Activated CD4-positive, alpha-beta T cell treated with anti-CD3 and anti-CD28 coated beads for 36 hours (primary cell): ENCODE measurements around the gene MRPS5. TPM values are rescaled to one million over a fixed set of nuclear protein-coding genes. Genes with fewer than 3 reads are reported as not detected.
A peak's percentile ranks its signal among the peaks of the same experiment; 100 is the strongest.

Experiments used
- ATAC-seq: fragments of 200-7000 bp; cut with Tn5 transposase; one replicate; pipeline ENCODE4 v1.10.0; 2021; ENCODE audit warnings: mild to moderate bottlenecking, moderate library complexity
- CTCF ChIA-PET: fragments of 350-600 bp; sonication (Branson Sonifier 250); formaldehyde crosslinking; loops from one replicate; lab custom pipeline; 2021; ENCODE audit warnings: antibody characterized with exemption; lab: Charles Lee
- POLR2A ChIA-PET: fragments of 350-600 bp; sonication (Branson Sonifier 250); formaldehyde crosslinking; loops from one replicate; lab custom pipeline; 2021; ENCODE audit warnings: antibody characterized with exemption, inconsistent platforms; lab: Charles Lee
- DNase-seq: peaks from one replicate; pipeline ENCODE4 v3.0.0-alpha.2; 2020
- H3K27ac Mint-ChIP-seq: one replicate; pipeline ENCODE4 v1.8.0; 2021; ENCODE audit warnings: mixed read lengths
- H3K27me3 Mint-ChIP-seq: one replicate; pipeline ENCODE4 v1.8.0; 2021; ENCODE audit warnings: mixed read lengths
- H3K36me3 Mint-ChIP-seq: one replicate; pipeline ENCODE4 v1.8.0; 2021; ENCODE audit warnings: low read depth, mixed read lengths
- H3K4me1 Mint-ChIP-seq: one replicate; pipeline ENCODE4 v1.8.0; 2021; ENCODE audit warnings: mixed read lengths
- H3K4me3 Mint-ChIP-seq: one replicate; pipeline ENCODE4 v1.8.0; 2021; ENCODE audit warnings: mild to moderate bottlenecking, moderate library complexity, mixed read lengths
- H3K9me3 Mint-ChIP-seq: one replicate; pipeline ENCODE4 v1.8.0; 2021; ENCODE audit warnings: low read depth, mixed read lengths
- intact Hi-C, 2 experiments: fragments of 100-400 bp; cut with DNase I in 1 of 2; cut with micrococcal nuclease in 1 of 2; formaldehyde crosslinking; loops; one replicate each; pipeline versions ENCODE4 v1.14.2 to v1.15.1; 2022 to 2024; cut with DNase I, micrococcal nuclease
- total RNA-seq, 2 experiments: library from RNA; stranded (reverse); gene quantifications; one replicate each; pipeline ENCODE4 v1.2.3, GENCODE V29; 2021

MRPS5 gene
- total RNA-seq, 2 experiments from 2014 or later = 90.7 to 97.1 TPM

- Mint-ChIP-seq H3K27me3 (no peaks in the 10 kb centered on the region), H3K9me3 (no peaks in the 10 kb centered on the region), H3K4me3 (no peak overlapping the region), H3K36me3 (no peaks in the 10 kb centered on the region), H3K27ac (peak overlapping the region; percentile 31), H3K4me1 (peaks cover 34% of the 10 kb centered on the region)
- ATAC-seq = no peak
- intact Hi-C loops = no loop called here
- DNase-seq = no peak
- ChIA-PET CTCF (interaction anchor here (0.7 to 6.6 kb wide), 3 partner anchors 17 to 41 kb away, joined by 3 to 62 read pairs (median 3); no protein-coding TSS in a partner anchor), POLR2A (no interaction called here)
Measured at GRCh38 chr2:95061119-95061512, 60.5 kb downstream of the MRPS5 start.

GRCh38 chr2:95060446-95061118, 61.0 kb downstream of the MRPS5 start:
- no peak for ATAC-seq
- Mint-ChIP-seq H3K4me1 (peaks cover 39% of the 10 kb centered on the region), H3K27me3 (no peaks in the 10 kb centered on the region), H3K9me3 (no peaks in the 10 kb centered on the region), H3K36me3 (no peaks in the 10 kb centered on the region), H3K4me3 (no peak overlapping the region), H3K27ac (no peak overlapping the region)
- CTCF ChIA-PET = interaction anchor here (0.7 to 6.6 kb wide), 3 partner anchors 17 to 41 kb away, joined by 3 to 62 read pairs (median 3); no protein-coding TSS in a partner anchor
- POLR2A ChIA-PET = no interaction called here
- intact Hi-C loops = no loop called here
- no peak for DNase-seq

GRCh38 chr2:95059656-95060370, 61.8 kb downstream of the MRPS5 start:
- Mint-ChIP-seq H3K27me3 (no peaks in the 10 kb centered on the region), H3K27ac (no peak overlapping the region), H3K4me3 (no peak overlapping the region), H3K36me3 (no peaks in the 10 kb centered on the region), H3K4me1 (peaks cover 47% of the 10 kb centered on the region), H3K9me3 (no peaks in the 10 kb centered on the region)
- DNase-seq (no peak), ATAC-seq (no peak)
- ChIA-PET CTCF (interaction anchor here (1.2 kb wide), 1 partner anchor 40 kb away, joined by 3 read pairs; no protein-coding TSS in a partner anchor), POLR2A (no interaction called here)
- intact Hi-C loops = no loop called here

- Mint-ChIP-seq H3K4me1 (peaks cover 52% of the 10 kb centered on the region), H3K27me3 (no peaks in the 10 kb centered on the region), H3K27ac (no peak overlapping the region), H3K9me3 (no peaks in the 10 kb centered on the region), H3K4me3 (no peak overlapping the region), H3K36me3 (peaks cover 2% of the 10 kb centered on the region)
- intact Hi-C loops = no loop called here
- POLR2A ChIA-PET = interaction anchor here (0.6 kb wide), 1 partner anchor 42 kb away, joined by 4 read pairs; no protein-coding TSS in a partner anchor
- ATAC-seq (no peak), DNase-seq (peak; percentile 4)
- CTCF ChIA-PET = no interaction called here
Measured at GRCh38 chr2:95058989-95059641, 62.5 kb downstream of the MRPS5 start.

- peaks cover 51% of the 10 kb centered on the region for H3K4me1 Mint-ChIP-seq
- no peaks in the 10 kb centered on the region for H3K9me3 Mint-ChIP-seq
- intact Hi-C loops = no loop called here
- no peak overlapping the region for H3K4me3 Mint-ChIP-seq
- ChIA-PET POLR2A (interaction anchor here (0.6 kb wide), 1 partner anchor 43 kb away, joined by 4 read pairs; no protein-coding TSS in a partner anchor), CTCF (no interaction called here)
- H3K27me3 Mint-ChIP-seq = no peaks in the 10 kb centered on the region
- H3K27ac Mint-ChIP-seq = no peak overlapping the region
- peaks cover 3% of the 10 kb centered on the region for H3K36me3 Mint-ChIP-seq
- DNase-seq (no peak), ATAC-seq (no peak)
Measured at GRCh38 chr2:95058466-95058988, 63.1 kb downstream of the MRPS5 start.

- H3K27me3 Mint-ChIP-seq = no peaks in the 10 kb centered on the region
- ATAC-seq (no peak), DNase-seq (peak; percentile 16)
- intact Hi-C loops = no loop called here
- POLR2A ChIA-PET = no interaction called here
- CTCF ChIA-PET = interaction anchor here (0.7 to 7.2 kb wide), 4 partner anchors 15 to 34 kb away, joined by 3 to 89 read pairs (median 34); partner anchors contain the start of gene MAL
- H3K27ac Mint-ChIP-seq = no peak overlapping the region
- H3K36me3 Mint-ChIP-seq = peaks cover 6% of the 10 kb centered on the region
- no peak overlapping the region for H3K4me3 Mint-ChIP-seq
- peaks cover 51% of the 10 kb centered on the region for H3K4me1 Mint-ChIP-seq
- H3K9me3 Mint-ChIP-seq = no peaks in the 10 kb centered on the region
Measured at GRCh38 chr2:95057535-95058370, 63.9 kb downstream of the MRPS5 start.

- intact Hi-C loops = no loop called here
- CTCF ChIA-PET = interaction anchor here (0.5 to 7.2 kb wide), 6 partner anchors 14 to 101 kb away, joined by 3 to 89 read pairs (median 4); partner anchors contain the start of gene MAL
- ATAC-seq (no peak), DNase-seq (no peak)
- POLR2A ChIA-PET = interaction anchor here (0.7 kb wide), 1 partner anchor 22 kb away, joined by 3 read pairs; no protein-coding TSS in a partner anchor
- H3K4me1 Mint-ChIP-seq = peaks cover 49% of the 10 kb centered on the region
- H3K36me3 Mint-ChIP-seq = peaks cover 8% of the 10 kb centered on the region
- no peak overlapping the region for H3K27ac Mint-ChIP-seq
- H3K27me3 Mint-ChIP-seq = no peaks in the 10 kb centered on the region
- no peaks in the 10 kb centered on the region for H3K9me3 Mint-ChIP-seq
- H3K4me3 Mint-ChIP-seq = no peak overlapping the region
Measured at GRCh38 chr2:95056461-95057459, 64.8 kb downstream of the MRPS5 start.

GRCh38 chr2:95056044-95056443, 65.6 kb downstream of the MRPS5 start:
- POLR2A ChIA-PET = interaction anchor here (0.7 kb wide), 1 partner anchor 23 kb away, joined by 3 read pairs; no protein-coding TSS in a partner anchor
- Mint-ChIP-seq H3K27ac (peak overlapping the region; percentile 31), H3K27me3 (no peaks in the 10 kb centered on the region), H3K4me1 (peaks cover 50% of the 10 kb centered on the region), H3K9me3 (no peaks in the 10 kb centered on the region), H3K36me3 (peaks cover 12% of the 10 kb centered on the region), H3K4me3 (no peak overlapping the region)
- peak; percentile 12 for ATAC-seq
- CTCF ChIA-PET = interaction anchor here (0.6 to 7.2 kb wide), 4 partner anchors 21 to 101 kb away, joined by 3 to 89 read pairs (median 34); partner anchors contain the start of gene MAL
- intact Hi-C loops = no loop called here
- peak; percentile 5 for DNase-seq

- H3K4me1 Mint-ChIP-seq = peaks cover 58% of the 10 kb centered on the region
- H3K27ac Mint-ChIP-seq = no peak overlapping the region
- peaks cover 16% of the 10 kb centered on the region for H3K36me3 Mint-ChIP-seq
Measured at GRCh38 chr2:95055262-95055661, 66.3 kb downstream of the MRPS5 start.

More at GRCh38 chr2:95055262-95055661, 66.3 kb downstream of the MRPS5 start:
- H3K4me3 Mint-ChIP-seq = no peak overlapping the region
- ATAC-seq (no peak), DNase-seq (no peak)
- no peaks in the 10 kb centered on the region for H3K27me3 Mint-ChIP-seq
- intact Hi-C loops = no loop called here
- H3K9me3 Mint-ChIP-seq = no peaks in the 10 kb centered on the region
- ChIA-PET CTCF (interaction anchor here (1.1 to 7.2 kb wide), 4 partner anchors 9 to 61 kb away, joined by 3 to 89 read pairs (median 44); partner anchors contain the start of gene MAL), POLR2A (no interaction called here)
